Mammary epithelial cell (primary cell): ENCODE measurements around the gene CNTRL.

Experiments used
- EZH2 ChIP-seq: IDR thresholded peaks from 2 replicates; pipeline ENCODE4 v1.6.1; 2012; ENCODE audit warnings: low read length, inconsistent platforms, borderline replicate concordance
- TF ChIP-seq, protein P1 (sequence below), 2 donors: IDR thresholded peaks in 1 of 2; conservative IDR thresholded peaks in 1 of 2; 2 replicates each; pipeline ENCODE4 v1.5.1; 2011 to 2012; ENCODE audit warnings: inconsistent platforms in 2 of 2, low read length in 2 of 2, mild to moderate bottlenecking in 2 of 2, control low read depth in 1 of 2, low read depth in 1 of 2; ENCODE audit not compliant: insufficient read depth in 1 of 2; ENCODE audit errors: extremely low read depth in 1 of 2

DNA sequence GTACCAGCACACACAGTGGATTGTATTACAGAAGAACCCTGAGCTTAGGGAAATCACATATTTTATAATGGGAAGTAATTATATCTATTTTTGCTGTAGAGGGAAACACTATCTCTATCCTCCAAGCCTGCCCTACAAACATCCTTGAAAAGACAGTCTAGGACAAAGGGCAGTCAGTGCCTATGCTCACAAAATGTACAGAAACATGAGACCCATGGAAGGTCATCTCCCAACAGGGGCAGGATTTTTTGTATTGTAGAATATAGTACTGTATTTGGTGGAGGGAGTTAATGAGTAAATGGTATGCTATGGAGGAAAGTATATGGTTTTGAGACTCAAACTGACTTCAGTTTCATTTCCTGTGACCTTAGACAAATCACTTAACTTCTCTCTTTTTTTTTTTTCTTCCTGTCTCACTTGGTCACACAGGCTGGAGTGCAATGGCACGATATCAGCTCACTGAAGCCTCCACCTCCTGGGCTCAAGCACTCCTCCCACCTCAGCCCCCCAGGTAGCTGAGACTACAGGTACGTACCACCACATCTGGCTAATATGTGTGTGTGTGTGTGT lies 132.7 kb downstream of the CNTRL start:
- TF ChIP-seq, protein P1, sequence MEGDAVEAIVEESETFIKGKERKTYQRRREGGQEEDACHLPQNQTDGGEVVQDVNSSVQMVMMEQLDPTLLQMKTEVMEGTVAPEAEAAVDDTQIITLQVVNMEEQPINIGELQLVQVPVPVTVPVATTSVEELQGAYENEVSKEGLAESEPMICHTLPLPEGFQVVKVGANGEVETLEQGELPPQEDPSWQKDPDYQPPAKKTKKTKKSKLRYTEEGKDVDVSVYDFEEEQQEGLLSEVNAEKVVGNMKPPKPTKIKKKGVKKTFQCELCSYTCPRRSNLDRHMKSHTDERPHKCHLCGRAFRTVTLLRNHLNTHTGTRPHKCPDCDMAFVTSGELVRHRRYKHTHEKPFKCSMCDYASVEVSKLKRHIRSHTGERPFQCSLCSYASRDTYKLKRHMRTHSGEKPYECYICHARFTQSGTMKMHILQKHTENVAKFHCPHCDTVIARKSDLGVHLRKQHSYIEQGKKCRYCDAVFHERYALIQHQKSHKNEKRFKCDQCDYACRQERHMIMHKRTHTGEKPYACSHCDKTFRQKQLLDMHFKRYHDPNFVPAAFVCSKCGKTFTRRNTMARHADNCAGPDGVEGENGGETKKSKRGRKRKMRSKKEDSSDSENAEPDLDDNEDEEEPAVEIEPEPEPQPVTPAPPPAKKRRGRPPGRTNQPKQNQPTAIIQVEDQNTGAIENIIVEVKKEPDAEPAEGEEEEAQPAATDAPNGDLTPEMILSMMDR (conservative IDR thresholded peaks at IDR 0.05 in 1 of 2, IDR thresholded peaks at IDR 0.05 in 1 of 2; ENCODE audit: extremely low read depth in 1 of 2, insufficient read depth in 1 of 2, low read depth in 1 of 2, low read length in 2 of 2), result no peak
- TF ChIP-seq EZH2, result no peak
